Measurements from ENCODE around the gene TRPM2.

TRPM2 gene

DNA sequence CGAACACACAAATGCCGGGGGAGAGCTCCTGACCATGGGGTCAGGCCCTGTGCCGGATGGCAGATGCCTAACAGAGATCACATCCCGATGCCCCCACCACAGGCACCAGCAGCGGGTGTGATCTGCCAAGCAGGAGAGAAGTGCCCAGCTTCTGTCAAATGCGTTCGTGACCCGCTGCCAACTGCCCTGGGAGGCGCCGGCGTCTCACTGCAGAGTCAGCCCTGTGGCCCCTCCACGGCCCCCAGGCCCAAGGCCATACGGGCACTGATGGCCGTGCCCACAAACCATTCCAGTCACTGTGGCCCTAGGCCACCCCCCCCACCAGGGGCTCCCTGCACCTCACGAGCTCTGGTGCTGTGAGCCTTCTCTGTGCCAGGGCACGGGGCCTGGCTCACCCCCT, 22.2 kb upstream of the TRPM2 start:
- TF ChIP-seq, protein P1, sequence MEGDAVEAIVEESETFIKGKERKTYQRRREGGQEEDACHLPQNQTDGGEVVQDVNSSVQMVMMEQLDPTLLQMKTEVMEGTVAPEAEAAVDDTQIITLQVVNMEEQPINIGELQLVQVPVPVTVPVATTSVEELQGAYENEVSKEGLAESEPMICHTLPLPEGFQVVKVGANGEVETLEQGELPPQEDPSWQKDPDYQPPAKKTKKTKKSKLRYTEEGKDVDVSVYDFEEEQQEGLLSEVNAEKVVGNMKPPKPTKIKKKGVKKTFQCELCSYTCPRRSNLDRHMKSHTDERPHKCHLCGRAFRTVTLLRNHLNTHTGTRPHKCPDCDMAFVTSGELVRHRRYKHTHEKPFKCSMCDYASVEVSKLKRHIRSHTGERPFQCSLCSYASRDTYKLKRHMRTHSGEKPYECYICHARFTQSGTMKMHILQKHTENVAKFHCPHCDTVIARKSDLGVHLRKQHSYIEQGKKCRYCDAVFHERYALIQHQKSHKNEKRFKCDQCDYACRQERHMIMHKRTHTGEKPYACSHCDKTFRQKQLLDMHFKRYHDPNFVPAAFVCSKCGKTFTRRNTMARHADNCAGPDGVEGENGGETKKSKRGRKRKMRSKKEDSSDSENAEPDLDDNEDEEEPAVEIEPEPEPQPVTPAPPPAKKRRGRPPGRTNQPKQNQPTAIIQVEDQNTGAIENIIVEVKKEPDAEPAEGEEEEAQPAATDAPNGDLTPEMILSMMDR (IDR thresholded peaks at IDR 0.05; ENCODE audit: extremely low read depth, missing control alignments): no peak
- no peak for DNase-seq (ENCODE audit: low spot score)

- DNase-seq (ENCODE audit: low spot score): no peak
- TF ChIP-seq, protein P1 (IDR thresholded peaks at IDR 0.05; ENCODE audit: extremely low read depth, missing control alignments): no peak
Observed at GRCh38 chr21:44331650-44332307, 21.6 kb upstream of the TRPM2 start.

- no peak for DNase-seq (ENCODE audit: low spot score)
- TF ChIP-seq, protein P1 (IDR thresholded peaks at IDR 0.05; ENCODE audit: extremely low read depth, missing control alignments): no peak
Observed at GRCh38 chr21:44332383-44332782, 21.0 kb upstream of the TRPM2 start.

DNA sequence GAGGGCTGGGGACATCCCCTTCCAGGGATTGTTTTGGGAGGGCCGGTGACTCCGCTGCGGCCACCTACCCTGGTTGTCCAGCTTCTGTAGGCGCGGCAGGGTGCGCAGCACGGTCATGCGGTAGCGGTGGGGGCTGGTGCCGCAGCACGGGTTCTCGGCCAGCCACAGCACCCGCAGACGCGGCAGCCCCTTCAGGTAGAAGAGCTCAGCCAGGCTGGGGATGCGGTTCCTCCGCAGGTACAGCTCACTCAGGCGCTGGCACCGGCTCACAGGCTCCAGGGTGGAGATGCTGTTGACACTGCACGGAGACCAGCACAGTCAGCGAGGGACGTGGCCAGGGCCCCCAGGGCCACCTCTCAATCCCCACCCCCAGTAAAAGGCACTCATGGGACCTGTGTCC, 20.5 kb upstream of the TRPM2 start:
- no peak for DNase-seq (ENCODE audit: low spot score)
- TF ChIP-seq, protein P1 (IDR thresholded peaks at IDR 0.05; ENCODE audit: extremely low read depth, missing control alignments): no peak

GRCh38 chr21:44333509-44334328, 19.7 kb upstream of the TRPM2 start:
- TF ChIP-seq, protein P1 (IDR thresholded peaks at IDR 0.05; ENCODE audit: extremely low read depth, missing control alignments): no peak
- no peak for DNase-seq (ENCODE audit: low spot score)

- no peak for DNase-seq (ENCODE audit: low spot score)
- TF ChIP-seq, protein P1 (IDR thresholded peaks at IDR 0.05; ENCODE audit: extremely low read depth, missing control alignments): no peak
Observed at GRCh38 chr21:44334329-44335030, 18.9 kb upstream of the TRPM2 start.
